Measurements from ENCODE around the gene HDC.

Gene HDC

DNA sequence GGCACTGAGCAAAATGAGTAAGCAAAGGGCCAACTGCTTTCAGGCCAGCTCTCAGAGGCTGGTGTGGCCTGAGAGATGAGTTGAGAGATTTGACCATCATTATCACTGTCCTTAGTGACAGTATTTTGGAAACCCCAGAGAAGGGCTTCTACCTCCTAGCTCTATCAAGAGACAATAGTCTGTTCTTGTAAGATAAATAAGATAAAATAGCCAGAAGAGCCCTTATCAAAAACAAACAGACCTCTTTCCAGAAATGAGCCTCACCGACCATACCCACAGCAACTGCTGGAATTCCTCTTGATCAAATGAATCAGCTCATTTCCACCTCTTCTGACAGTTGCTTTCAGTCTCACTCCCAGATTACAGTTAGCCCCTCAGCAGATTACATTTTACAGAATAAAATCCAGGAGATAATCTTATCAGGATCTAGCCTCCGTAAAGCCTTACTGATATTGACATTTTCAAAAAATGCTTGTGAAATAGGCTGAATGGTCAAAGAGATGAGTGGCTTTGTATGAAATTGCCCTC is 4.5 kb downstream of the HDC start:
- DNase-seq: no peak
- Histone ChIP-seq H3K4me3 (ENCODE audit: low read depth, low read length) (no peak overlapping the region), H3K27ac (no peak overlapping the region), H3K27me3 (replicated peaks) (peaks cover 3% of the 10 kb centered on the region), H3K36me3 (replicated peaks) (no peaks in the 10 kb centered on the region)
- in situ Hi-C loops (cut with HindIII; ENCODE audit: low pct_ligation_motif_present, low sequenced_read_pairs): no loop called here
- TF ChIP-seq CTCF (IDR thresholded peaks at IDR 0.05; ENCODE audit: low read depth, low read length, missing control alignments): no peak

- in situ Hi-C loops (cut with HindIII; ENCODE audit: low pct_ligation_motif_present, low sequenced_read_pairs): no loop called here
- no peak overlapping the region for H3K4me3 ChIP-seq (ENCODE audit: low read depth, low read length)
- TF ChIP-seq CTCF (IDR thresholded peaks at IDR 0.05; ENCODE audit: low read depth, low read length, missing control alignments): no peak
- H3K27me3 ChIP-seq (replicated peaks): no peaks in the 10 kb centered on the region
- H3K36me3 ChIP-seq (replicated peaks): no peaks in the 10 kb centered on the region
- DNase-seq: no peak
- H3K27ac ChIP-seq: no peak overlapping the region
Observed at GRCh38 chr15:50259276-50259675, 6.2 kb downstream of the HDC start.

DNA sequence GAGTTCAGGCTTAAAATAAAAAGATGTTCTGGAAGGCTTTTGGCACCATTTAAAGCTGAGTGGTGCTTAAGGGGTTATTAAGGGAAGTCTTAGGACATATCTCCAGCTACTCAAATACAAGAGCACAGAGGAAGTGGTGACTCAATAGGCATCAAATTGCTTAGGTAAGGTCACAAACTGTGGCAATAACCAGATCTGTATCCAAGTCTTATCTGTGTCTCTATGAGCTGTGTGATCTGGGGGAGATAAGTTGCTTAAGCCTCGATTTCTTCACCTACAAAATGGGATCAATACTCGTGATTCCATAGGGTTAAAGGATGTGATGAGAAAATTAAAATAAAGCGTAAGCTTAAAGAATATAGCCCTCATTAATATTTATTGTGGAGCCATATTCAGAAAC is 7.6 kb downstream of the HDC start:
- no peaks in the 10 kb centered on the region for H3K27me3 ChIP-seq (replicated peaks)
- TF ChIP-seq CTCF (IDR thresholded peaks at IDR 0.05; ENCODE audit: low read depth, low read length, missing control alignments): no peak
- no peak overlapping the region for H3K4me3 ChIP-seq (ENCODE audit: low read depth, low read length)
- in situ Hi-C loops (cut with HindIII; ENCODE audit: low pct_ligation_motif_present, low sequenced_read_pairs): no loop called here
- H3K36me3 ChIP-seq (replicated peaks): no peaks in the 10 kb centered on the region
- H3K27ac ChIP-seq: no peak overlapping the region
- DNase-seq: peak; percentile 66

DNA sequence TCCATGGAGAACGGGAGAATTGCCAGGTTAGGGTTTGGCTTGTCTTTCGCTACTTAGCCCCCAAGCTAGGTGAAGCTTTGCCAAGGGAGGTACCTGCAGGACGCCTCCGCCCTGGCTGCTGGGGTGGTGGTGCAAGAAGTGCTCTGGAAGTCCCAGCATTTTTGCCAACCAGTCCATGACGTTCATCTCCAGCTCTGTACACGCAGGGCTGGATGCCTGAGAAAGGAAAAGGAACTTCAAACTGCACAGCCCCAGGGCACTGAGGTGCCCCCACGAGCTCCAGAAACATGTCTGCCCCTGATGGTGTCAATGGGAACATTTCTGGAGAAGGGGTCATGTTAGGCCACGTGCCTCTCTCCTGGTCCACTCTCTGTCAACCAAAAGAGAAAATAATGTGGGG is 8.2 kb downstream of the HDC start:
- DNase-seq: no peak
- H3K27me3 ChIP-seq (replicated peaks): no peaks in the 10 kb centered on the region
- no peak for TF ChIP-seq CTCF (IDR thresholded peaks at IDR 0.05; ENCODE audit: low read depth, low read length, missing control alignments)
- in situ Hi-C loops (cut with HindIII; ENCODE audit: low pct_ligation_motif_present, low sequenced_read_pairs): no loop called here
- no peaks in the 10 kb centered on the region for H3K36me3 ChIP-seq (replicated peaks)
- H3K4me3 ChIP-seq (ENCODE audit: low read depth, low read length): no peak overlapping the region
- H3K27ac ChIP-seq: no peak overlapping the region

DNA sequence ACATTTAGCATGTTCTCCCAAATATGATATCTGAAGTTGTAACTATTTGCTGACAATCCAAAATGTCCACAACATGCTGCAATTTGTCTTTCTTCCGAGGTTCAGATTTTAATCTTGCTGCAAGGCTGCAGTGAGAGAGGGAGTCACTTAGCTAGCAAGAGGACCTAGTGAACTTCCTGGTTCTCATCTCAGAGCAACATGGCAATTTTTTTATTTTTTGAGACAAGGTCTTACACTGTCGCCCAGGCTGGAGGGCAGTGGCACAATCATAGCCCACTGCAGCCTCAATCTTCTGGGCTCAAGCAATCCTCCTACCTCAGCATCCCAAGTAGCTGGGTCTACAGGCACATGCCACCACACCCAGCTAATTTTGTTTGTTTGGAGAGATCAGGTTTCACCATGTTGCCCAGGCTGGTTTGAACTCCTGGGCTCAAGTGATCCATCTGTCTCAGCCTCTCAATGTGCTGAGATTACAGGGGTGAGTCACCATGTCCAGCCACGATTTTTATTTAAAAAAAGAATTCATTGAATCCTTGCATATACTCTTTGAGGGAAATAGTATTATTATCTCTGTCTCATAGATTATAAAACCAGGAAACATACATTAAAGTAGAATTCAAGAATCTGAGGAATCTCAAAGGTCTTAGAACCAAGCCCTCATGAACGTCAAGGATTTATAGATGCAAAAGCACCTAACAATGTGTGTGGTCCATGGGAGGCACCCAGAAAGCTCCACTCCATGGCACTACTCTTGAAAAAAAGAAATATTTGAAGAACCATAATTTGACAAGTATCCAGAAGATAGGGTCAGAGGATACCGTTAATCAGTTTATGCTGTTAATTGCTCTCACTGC is 9.1 kb downstream of the HDC start:
- Histone ChIP-seq H3K4me3 (ENCODE audit: low read depth, low read length) (no peak overlapping the region), H3K36me3 (replicated peaks) (no peaks in the 10 kb centered on the region), H3K27ac (no peak overlapping the region), H3K27me3 (replicated peaks) (peaks cover under 1% of the 10 kb centered on the region)
- in situ Hi-C loops (cut with HindIII; ENCODE audit: low pct_ligation_motif_present, low sequenced_read_pairs): no loop called here
- DNase-seq: peak; percentile 78
- no peak for TF ChIP-seq CTCF (IDR thresholded peaks at IDR 0.05; ENCODE audit: low read depth, low read length, missing control alignments)
